Activated B cell treated with CpG ODN at 0.5 μM for 24 hours (primary cell): ENCODE measurements around the gene ANKRD62. TPM values are rescaled to one million over a fixed set of nuclear protein-coding genes. Genes with fewer than 3 reads are reported as not detected.
A peak's percentile ranks its signal among the peaks of the same experiment; 100 is the strongest.

Experiments used
- ATAC-seq: fragments of 200-7000 bp; cut with Tn5 transposase; one replicate; pipeline ENCODE4 v1.10.0; 2021; ENCODE audit warnings: low read depth, mild to moderate bottlenecking, moderate library complexity
- CTCF ChIA-PET: fragments of 350-600 bp; sonication (Branson Sonifier 250); formaldehyde crosslinking; loops from one replicate; lab custom pipeline; 2021; ENCODE audit warnings: antibody characterized with exemption; lab: Charles Lee
- POLR2A ChIA-PET: fragments of 350-600 bp; sonication (Branson Sonifier 250); formaldehyde crosslinking; loops from one replicate; lab custom pipeline; 2021; ENCODE audit warnings: antibody characterized with exemption; lab: Charles Lee
- DNase-seq: peaks from one replicate; pipeline ENCODE4 v3.0.0; 2022
- H3K27ac Mint-ChIP-seq: one replicate; pipeline ENCODE4 v1.8.0; 2020; ENCODE audit warnings: mixed read lengths
- H3K27me3 Mint-ChIP-seq: one replicate; pipeline ENCODE4 v1.8.0; 2021; ENCODE audit warnings: mixed read lengths
- H3K36me3 Mint-ChIP-seq: one replicate; pipeline ENCODE4 v1.8.0; 2021; ENCODE audit warnings: low read depth, mixed read lengths
- H3K4me1 Mint-ChIP-seq: one replicate; pipeline ENCODE4 v1.8.0; 2021; ENCODE audit warnings: mixed read lengths
- H3K4me3 Mint-ChIP-seq: one replicate; pipeline ENCODE4 v1.8.0; 2020; ENCODE audit warnings: mild to moderate bottlenecking, mixed read lengths
- H3K9me3 Mint-ChIP-seq: one replicate; pipeline ENCODE4 v1.8.0; 2020; ENCODE audit warnings: mixed read lengths
- CTCF ChIP-seq: fragments of 200-600 bp; IDR thresholded peaks from one replicate; pipeline ENCODE4 v1.8.0; 2022; ENCODE audit warnings: antibody characterized with exemption, mild to moderate bottlenecking
- intact Hi-C: fragments of 100-400 bp; cut with micrococcal nuclease; formaldehyde crosslinking; loops from one replicate; pipeline ENCODE4 v1.15.1; 2024
- total RNA-seq: library from RNA; stranded (reverse); gene quantifications from 2 replicates; pipeline ENCODE4 v1.2.3, GENCODE V29; 2022

ANKRD62 gene
- total RNA-seq, 1 donor from 2014 or later, result not detected

DNA sequence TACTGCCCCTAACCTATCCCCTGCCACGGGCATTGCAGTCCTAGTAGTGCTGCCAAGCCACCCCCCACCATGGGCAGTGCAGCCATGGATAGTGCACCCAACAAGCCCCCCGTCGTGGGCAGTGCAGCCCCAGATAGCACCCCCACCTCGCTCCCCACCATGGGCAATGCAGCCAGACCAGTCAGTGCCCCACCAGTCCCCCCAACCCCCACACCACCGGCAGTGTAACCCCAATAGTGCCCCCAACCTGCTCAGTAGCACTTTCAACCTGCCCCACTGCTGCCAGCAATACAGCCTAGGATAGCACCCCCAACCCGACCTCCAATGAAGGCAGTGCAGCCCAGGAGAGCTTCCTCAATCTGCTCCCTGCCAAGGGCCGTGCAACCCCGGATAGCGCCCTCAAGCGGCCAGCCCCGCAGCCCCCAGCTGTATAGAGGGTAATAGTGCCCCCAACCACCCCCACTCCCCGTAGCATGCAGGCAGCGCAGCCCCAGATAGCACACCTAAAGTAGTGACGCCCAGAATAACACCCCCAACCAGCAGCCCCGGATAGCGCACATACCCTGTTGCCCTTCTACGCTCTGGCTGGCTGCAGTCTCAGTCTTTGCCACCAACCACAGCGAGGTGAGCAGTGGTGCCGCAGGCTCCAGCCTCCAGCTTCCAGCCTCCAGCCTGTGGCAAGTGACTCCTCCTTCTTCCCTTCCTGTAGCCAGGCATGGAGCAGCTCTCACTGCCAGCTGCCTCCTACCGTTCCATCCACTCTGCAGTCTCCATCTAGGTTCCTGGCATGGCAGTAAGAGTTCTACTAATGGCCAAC lies 45.4 kb upstream of the ANKRD62 start:
- ChIA-PET POLR2A (interaction anchor here (0.6 to 1.1 kb wide), 3 partner anchors 40 to 101 kb away, joined by 3 read pairs; partner anchors contain the start of gene IMPA2), CTCF (interaction anchor here (2.2 to 3.3 kb wide), 2 partner anchors 7 to 9 kb away, joined by 8 to 31 read pairs; no protein-coding TSS in a partner anchor)
- no peak for DNase-seq
- no peaks in the 10 kb centered on the region for H3K27me3 Mint-ChIP-seq
- H3K4me1 Mint-ChIP-seq, result peaks cover 48% of the 10 kb centered on the region
- no peaks in the 10 kb centered on the region for H3K36me3 Mint-ChIP-seq
- intact Hi-C loops, result no loop called here
- no peak overlapping the region for H3K27ac Mint-ChIP-seq
- no peak overlapping the region for H3K4me3 Mint-ChIP-seq
- TF ChIP-seq CTCF, result no peak
- no peaks in the 10 kb centered on the region for H3K9me3 Mint-ChIP-seq
- no peak for ATAC-seq

DNA sequence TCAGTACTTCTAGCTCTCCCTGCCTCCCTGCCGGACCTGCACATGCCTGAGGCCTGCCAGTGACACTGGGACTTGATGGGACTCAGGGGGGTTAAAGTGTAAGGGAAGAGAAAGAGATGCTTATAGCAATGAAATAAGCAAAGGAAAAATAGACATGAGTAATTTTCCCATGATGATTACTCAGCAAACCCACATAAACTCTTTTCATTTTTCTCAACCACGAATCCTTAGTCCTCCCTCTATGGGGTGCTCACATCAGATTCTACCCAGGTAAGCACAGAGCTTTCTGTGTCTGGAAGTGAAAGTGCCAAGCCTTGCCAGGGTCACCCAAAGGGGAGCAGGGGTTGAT lies 44.8 kb upstream of the ANKRD62 start:
- POLR2A ChIA-PET, result interaction anchor here (1.1 to 1.2 kb wide), 3 partner anchors 68 to 328 kb away, joined by 3 to 4 read pairs (median 3); partner anchors contain the start of genes AFG3L2 and IMPA2
- no peak for DNase-seq
- Mint-ChIP-seq H3K9me3 (no peaks in the 10 kb centered on the region), H3K4me3 (no peak overlapping the region), H3K36me3 (no peaks in the 10 kb centered on the region), H3K4me1 (peaks cover 52% of the 10 kb centered on the region), H3K27ac (no peak overlapping the region), H3K27me3 (no peaks in the 10 kb centered on the region)
- intact Hi-C loops, result no loop called here
- CTCF ChIA-PET, result interaction anchor here (1.9 to 3.3 kb wide), 3 partner anchors 8 to 111 kb away, joined by 7 to 31 read pairs (median 8); no protein-coding TSS in a partner anchor
- TF ChIP-seq CTCF, result no peak
- no peak for ATAC-seq

- Mint-ChIP-seq H3K27ac (peak overlapping the region; percentile 79), H3K9me3 (no peaks in the 10 kb centered on the region), H3K27me3 (no peaks in the 10 kb centered on the region), H3K4me3 (peak overlapping the region; percentile 70), H3K36me3 (no peaks in the 10 kb centered on the region), H3K4me1 (peaks cover 55% of the 10 kb centered on the region)
- ATAC-seq (peak; percentile 88), DNase-seq (peak; percentile 34)
- ChIA-PET CTCF (interaction anchor here (0.7 to 3.3 kb wide), 5 partner anchors 9 to 186 kb away, joined by 3 to 31 read pairs (median 7); no protein-coding TSS in a partner anchor), POLR2A (interaction anchor here (0.6 to 1.7 kb wide), 7 partner anchors 11 to 1524 kb away, joined by 3 to 7 read pairs (median 4); partner anchors contain the start of genes AFG3L2, IMPA2, MPPE1 and NAPG)
- TF ChIP-seq CTCF, result no peak
- intact Hi-C loops, result loop anchor here (1.0 to 10.0 kb wide), 6 partner anchors 11 to 1085 kb away; partner anchors contain the start of genes AFG3L2 and CHMP1B
These were observed 43.4 kb upstream of the ANKRD62 start for GRCh38 chr18:12049978-12050811.

DNA sequence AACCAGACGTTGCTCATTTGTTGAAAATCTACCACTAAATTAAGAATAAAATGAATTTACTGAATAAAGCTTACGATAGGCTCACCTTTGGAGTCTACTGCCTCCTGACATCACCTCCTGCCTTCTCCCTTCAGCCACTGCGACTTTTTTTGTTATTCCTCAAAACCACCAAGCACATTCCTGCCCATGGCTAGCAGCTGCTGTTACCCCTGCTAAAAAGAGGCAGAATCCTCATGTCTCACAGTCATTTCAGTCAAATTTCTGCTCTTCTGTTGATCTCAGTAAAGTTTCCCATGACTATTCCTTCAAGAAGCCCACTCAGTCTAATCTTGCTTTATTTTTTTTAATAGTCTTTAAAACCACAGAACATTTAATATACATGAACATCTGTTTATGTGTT lies 40.8 kb upstream of the ANKRD62 start:
- intact Hi-C loops, result loop anchor here (1.0 to 10.0 kb wide), 3 partner anchors 72 to 1082 kb away; partner anchors contain the start of gene IMPA2
- DNase-seq, result no peak
- no peak for ATAC-seq
- Mint-ChIP-seq H3K27ac (peak overlapping the region; percentile 47), H3K9me3 (no peaks in the 10 kb centered on the region), H3K4me3 (no peak overlapping the region), H3K36me3 (no peaks in the 10 kb centered on the region), H3K4me1 (peaks cover 55% of the 10 kb centered on the region), H3K27me3 (no peaks in the 10 kb centered on the region)
- ChIA-PET POLR2A (interaction anchor here (1.5 kb wide), 1 partner anchor 58 kb away, joined by 3 read pairs; no protein-coding TSS in a partner anchor), CTCF (interaction anchor here (1.3 kb wide), 1 partner anchor 14 kb away, joined by 8 read pairs; no protein-coding TSS in a partner anchor)
- no peak for TF ChIP-seq CTCF
